Cardiac fibroblast (primary cell): Measurements from ENCODE around the gene GPR18.

Source experiments
- DNase-seq, 2 donors: peaks; one replicate each; pipeline versions ENCODE4 v3.0.0 to v3.0.0-alpha.2; 2010; ENCODE audit warnings: low read depth in 2 of 2
- H3K4me3 ChIP-seq, 2 donors: replicated peaks in 1 of 2; 1 replicate in 1 of 2; 2 replicates in 1 of 2; pipeline ENCODE4 v1.5.1; 2011; ENCODE audit warnings: low read depth in 2 of 2, low read length in 2 of 2, mild to moderate bottlenecking in 2 of 2, moderate library complexity in 1 of 2
- CTCF ChIP-seq: IDR thresholded peaks from one replicate; pipeline ENCODE4 v1.5.1; 2011; ENCODE audit warnings: low read depth, mild to moderate bottlenecking, low read length, inconsistent platforms

The GPR18 gene

GRCh38 chr13:99303863-99304521, 45.8 kb upstream of the GPR18 start:
- no peak for TF ChIP-seq CTCF
- no peak overlapping the region for H3K4me3 ChIP-seq
- DNase-seq = no peak

- DNase-seq = no peak
- no peak overlapping the region for H3K4me3 ChIP-seq
- TF ChIP-seq CTCF = no peak
Observed at GRCh38 chr13:99302637-99303505, 44.7 kb upstream of the GPR18 start.

GRCh38 chr13:99301913-99302636, 43.9 kb upstream of the GPR18 start:
- DNase-seq = no peak
- no peak overlapping the region for H3K4me3 ChIP-seq
- no peak for TF ChIP-seq CTCF

- no peak for DNase-seq
- H3K4me3 ChIP-seq = no peak overlapping the region
- TF ChIP-seq CTCF = no peak
Observed at GRCh38 chr13:99301056-99301838, 43.1 kb upstream of the GPR18 start.

GRCh38 chr13:99299920-99300341, 41.8 kb upstream of the GPR18 start:
- DNase-seq = no peak
- TF ChIP-seq CTCF = no peak
- no peak overlapping the region for H3K4me3 ChIP-seq

GRCh38 chr13:99299256-99299919, 41.2 kb upstream of the GPR18 start:
- no peak for TF ChIP-seq CTCF
- DNase-seq = no peak
- no peak overlapping the region for H3K4me3 ChIP-seq
